H9 (cell line): ENCODE data around the gene PHAF1. TPM values are rescaled to one million over a fixed set of nuclear protein-coding genes. Genes with fewer than 3 reads are reported as not detected.

Source experiments
- DNase-seq: peaks from one replicate; pipeline ENCODE4 v3.0.0-alpha.2; 2017
- H2AFZ ChIP-seq: one replicate; pipeline ENCODE4 v1.6.1; 2013; ENCODE audit warnings: mild to moderate bottlenecking, low read length, control low read depth, moderate library complexity
- H2AK5ac ChIP-seq: 2 replicates; pipeline ENCODE4 v1.6.1; 2013; ENCODE audit warnings: low read length, control low read depth, mixed read lengths; ENCODE audit not compliant: insufficient read length
- H2BK120ac ChIP-seq: one replicate; pipeline ENCODE4 v1.6.1; 2013; ENCODE audit warnings: low read depth, mild to moderate bottlenecking, low read length, control low read depth, inconsistent platforms; ENCODE audit not compliant: poor library complexity, severe bottlenecking
- H2BK12ac ChIP-seq: 2 replicates; pipeline ENCODE4 v1.6.1; 2013; ENCODE audit warnings: low read length, control low read depth, mixed read lengths, low read depth; ENCODE audit not compliant: insufficient read length
- H2BK15ac ChIP-seq: 2 replicates; pipeline ENCODE4 v1.6.1; 2013; ENCODE audit warnings: low read depth, low read length, control low read depth
- H2BK20ac ChIP-seq: one replicate; pipeline ENCODE4 v1.6.1; 2013; ENCODE audit warnings: low read depth, mild to moderate bottlenecking, low read length, control low read depth, inconsistent platforms; ENCODE audit not compliant: poor library complexity, severe bottlenecking
- H2BK5ac ChIP-seq: 2 replicates; pipeline ENCODE4 v1.6.1; 2013; ENCODE audit warnings: low read length, control low read depth, mixed read lengths; ENCODE audit not compliant: insufficient read length
- H3K14ac ChIP-seq: 2 replicates; pipeline ENCODE4 v1.6.1; 2013; ENCODE audit warnings: low read length, control low read depth; ENCODE audit not compliant: insufficient read depth
- H3K18ac ChIP-seq: 2 replicates; pipeline ENCODE4 v1.6.1; 2013; ENCODE audit warnings: low read depth, mild to moderate bottlenecking, mixed read lengths, low read length, control low read depth; ENCODE audit not compliant: insufficient read length
- H3K23ac ChIP-seq: 2 replicates; pipeline ENCODE4 v1.6.1; 2013; ENCODE audit warnings: low read length, control low read depth, mixed read lengths, low read depth; ENCODE audit not compliant: insufficient read length
- H3K23me2 ChIP-seq: 2 replicates; pipeline ENCODE4 v1.6.1; 2013; ENCODE audit warnings: low read depth, mild to moderate bottlenecking, mixed read lengths, low read length, control low read depth; ENCODE audit not compliant: insufficient read length, poor library complexity, severe bottlenecking
- H3K27ac ChIP-seq: 2 replicates; pipeline ENCODE4 v1.5.1; 2013; ENCODE audit warnings: low read length, control low read depth, mixed read lengths, low read depth; ENCODE audit not compliant: insufficient read length
- H3K27me3 ChIP-seq: 2 replicates; pipeline ENCODE4 v1.6.1; 2013; ENCODE audit warnings: low read length, control low read depth, inconsistent platforms; ENCODE audit not compliant: insufficient read depth
- H3K4ac ChIP-seq: 2 replicates; pipeline ENCODE4 v1.6.1; 2013; ENCODE audit warnings: low read depth, mild to moderate bottlenecking, control low read depth, inconsistent platforms, low read length, moderate library complexity
- H3K4me1 ChIP-seq: 2 replicates; pipeline ENCODE4 v1.6.1; 2013; ENCODE audit warnings: low read length, control low read depth, inconsistent platforms; ENCODE audit not compliant: insufficient read depth
- H3K4me2 ChIP-seq: 2 replicates; pipeline ENCODE4 v1.6.1; 2013; ENCODE audit warnings: low read length, control low read depth, mixed read lengths; ENCODE audit not compliant: insufficient read length, insufficient read depth
- H3K56ac ChIP-seq: 2 replicates; pipeline ENCODE4 v1.6.1; 2013; ENCODE audit warnings: low read depth, mild to moderate bottlenecking, mixed read lengths, low read length, control low read depth; ENCODE audit not compliant: insufficient read length
- H3K79me1 ChIP-seq: 2 replicates; pipeline ENCODE4 v1.6.1; 2013; ENCODE audit warnings: low read depth, mild to moderate bottlenecking, moderate library complexity, low read length, control low read depth, inconsistent platforms; ENCODE audit not compliant: insufficient read depth, poor library complexity, severe bottlenecking
- H3K79me2 ChIP-seq: 2 replicates; pipeline ENCODE4 v1.6.1; 2013; ENCODE audit warnings: low read length, control low read depth, inconsistent platforms; ENCODE audit not compliant: insufficient read depth
- H3K9ac ChIP-seq: 2 replicates; pipeline ENCODE4 v1.6.1; 2013; ENCODE audit warnings: low read length, control low read depth, mixed read lengths; ENCODE audit not compliant: insufficient read length; ENCODE audit errors: extremely low read depth
- H3K9me3 ChIP-seq: one replicate; pipeline ENCODE4 v1.6.1; 2013; ENCODE audit warnings: low read depth, low read length, inconsistent platforms; ENCODE audit not compliant: control insufficient read depth
- H3T11ph ChIP-seq: one replicate; pipeline ENCODE4 v1.6.1; 2013; ENCODE audit warnings: mild to moderate bottlenecking, low read length, control low read depth, inconsistent platforms
- H4K20me1 ChIP-seq: one replicate; pipeline ENCODE4 v1.6.1; 2013; ENCODE audit not compliant: control insufficient read depth, insufficient read length, insufficient read depth
- H4K5ac ChIP-seq: 2 replicates; pipeline ENCODE4 v1.6.1; 2013; ENCODE audit warnings: low read depth, mild to moderate bottlenecking, mixed read lengths, low read length, control low read depth; ENCODE audit not compliant: insufficient read length
- H4K8ac ChIP-seq: replicated peaks from 2 replicates; pipeline ENCODE4 v1.6.1; 2013; ENCODE audit warnings: low read length, control low read depth, mixed read lengths, low read depth; ENCODE audit not compliant: insufficient read length
- H4K91ac ChIP-seq: 2 replicates; pipeline ENCODE4 v1.6.1; 2013; ENCODE audit warnings: low read depth, mild to moderate bottlenecking, moderate library complexity, mixed read lengths, low read length, control low read depth; ENCODE audit not compliant: insufficient read length
- H3K27ac Mint-ChIP-seq, 3 experiments: 2 replicates in 2 of 3; 3 replicates in 1 of 3; pipeline ENCODE4 v1.8.0; 2020 to 2021; ENCODE audit warnings: mixed read lengths in 3 of 3, mild to moderate bottlenecking in 1 of 3, moderate library complexity in 1 of 3
- H3K27me3 Mint-ChIP-seq: 2 replicates; pipeline ENCODE4 v1.8.0; 2021; ENCODE audit warnings: low read depth, mild to moderate bottlenecking, moderate library complexity, mixed read lengths
- H3K36me3 Mint-ChIP-seq, 3 experiments: 2 replicates in 2 of 3; 3 replicates in 1 of 3; pipeline ENCODE4 v1.8.0; 2020 to 2021; ENCODE audit warnings: low read depth in 3 of 3, mixed read lengths in 3 of 3; ENCODE audit not compliant: insufficient read depth in 1 of 3
- H3K4me1 Mint-ChIP-seq, 2 experiments: 2 replicates each; pipeline ENCODE4 v1.8.0; 2020; ENCODE audit warnings: mixed read lengths in 2 of 2
- H3K4me3 Mint-ChIP-seq, 2 experiments: 2 replicates in 1 of 2; 3 replicates in 1 of 2; pipeline ENCODE4 v1.8.0; 2020 to 2021; ENCODE audit warnings: mild to moderate bottlenecking in 2 of 2, mixed read lengths in 2 of 2, moderate library complexity in 1 of 2
- H3K9me3 Mint-ChIP-seq, 2 experiments: 2 replicates in 1 of 2; 3 replicates in 1 of 2; pipeline ENCODE4 v1.8.0; 2020; ENCODE audit warnings: mild to moderate bottlenecking in 2 of 2, mixed read lengths in 2 of 2, moderate library complexity in 1 of 2
- CTCF ChIP-seq: fragments of 200-600 bp; sonication (generic); conservative IDR thresholded peaks from 3 replicates; pipeline ENCODE4 v1.8.0; 2021; ENCODE audit warnings: antibody characterized with exemption, mild to moderate bottlenecking
- WGBS: extraction: QIAGEN DNeasy Blood & Tissue Kit; methylation state at CpG from one replicate; pipeline ENCODE4 v1.1.7; 2013; ENCODE audit warnings: missing lambda C conversion rate, low lambda C conversion rate, mixed read lengths; ENCODE audit not compliant: insufficient read length; ENCODE audit errors: extremely low coverage; 5-methylcytosine and 5-hydroxymethylcytosine counted together
- total RNA-seq: library from RNA; stranded (reverse); gene quantifications from 2 replicates; pipeline ENCODE4 v1.2.1, GENCODE V29; 2021

Gene PHAF1
- total RNA-seq, 1 experiment from 2014 or later = 18.8 TPM

- Histone ChIP-seq H3K23me2 (peaks cover 22% of the 10 kb centered on the region), H3K27me3 (peaks cover 29% of the 10 kb centered on the region; the same call in 1 of the 2 replicates), H4K91ac (no peak overlapping the region), H2AK5ac (no peak overlapping the region), H3K79me1 (no peaks in the 10 kb centered on the region), H4K20me1 (no peaks in the 10 kb centered on the region), H4K8ac (no peak overlapping the region), H3K23ac (no peak overlapping the region), H3K79me2 (no peaks in the 10 kb centered on the region), H2BK12ac (no peak overlapping the region), H3K9me3 (no peaks in the 10 kb centered on the region), H2BK120ac (no peak overlapping the region), H3K4me1 (peaks cover 5% of the 10 kb centered on the region; the same call in 1 of the 2 replicates), H3K56ac (no peak overlapping the region), H3K27ac (no peak overlapping the region), H3K4me2 (peak overlapping the region; percentile 58), H4K5ac (no peak overlapping the region), H3K9ac (no peak overlapping the region), H2AFZ (no peak overlapping the region), H2BK15ac (no peak overlapping the region), H2BK20ac (no peak overlapping the region), H3K14ac (no peak overlapping the region), H3K18ac (no peak overlapping the region), H3T11ph (no peak overlapping the region), H3K4ac (no peak overlapping the region), H2BK5ac (no peak overlapping the region)
- peaks cover 70% of the 10 kb centered on the region for H3K27me3 Mint-ChIP-seq
- DNase-seq = no peak
- H3K4me3 Mint-ChIP-seq = peak overlapping the region in 1 of 2 experiments; percentile 15; a peak in 1 of 5 replicates
- H3K27ac Mint-ChIP-seq = no peak overlapping the region
- H3K36me3 Mint-ChIP-seq = peaks cover 0 to 7% (median 6%) of the 10 kb centered on the region in 3 experiments; a peak in 2 of 7 replicates
- H3K9me3 Mint-ChIP-seq = no peaks in the 10 kb centered on the region; a peak in 1 of 5 replicates
- H3K4me1 Mint-ChIP-seq = peaks cover 39 to 42% of the 10 kb centered on the region in 2 experiments
- TF ChIP-seq CTCF = no peak
- no CpG with 5 or more reads among the region's 31 CpGs for WGBS
These were observed 65.0 kb downstream of the PHAF1 start for GRCh38 chr16:67174706-67175231.
